Parathyroid adenoma (tissue), 2 donors: ENCODE data around the gene VMP1.
"Not testable (repeated sequence)": the region's sequence is repeated elsewhere in the genome, so short reads cannot be mapped to it uniquely, and the experiment has no call there.

Experiments
- H2AFZ ChIP-seq: fragments of 300-600 bp; sonication (generic); one replicate; pipeline ENCODE4 v1.7.0; 2017; ENCODE audit warnings: antibody characterized with exemption, mild to moderate bottlenecking
- H3K27ac ChIP-seq: fragments of 300-600 bp; sonication (generic); one replicate; pipeline ENCODE4 v1.7.0; 2017
- H3K27me3 ChIP-seq: fragments of 300-600 bp; sonication (generic); one replicate; pipeline ENCODE4 v1.7.0; 2017; ENCODE audit warnings: low read length; ENCODE audit not compliant: control insufficient read depth, insufficient read depth
- H3K36me3 ChIP-seq: fragments of 300-600 bp; sonication (generic); one replicate; pipeline ENCODE4 v1.7.0; 2017; ENCODE audit warnings: low read length; ENCODE audit not compliant: control insufficient read depth, insufficient read depth
- H3K4me1 ChIP-seq: fragments of 300-600 bp; sonication (generic); one replicate; pipeline ENCODE4 v1.7.0; 2017; ENCODE audit warnings: control low read depth
- H3K4me2 ChIP-seq: fragments of 300-600 bp; sonication (generic); one replicate; pipeline ENCODE4 v1.7.0; 2017; ENCODE audit warnings: low read length
- H3K4me3 ChIP-seq: fragments of 300-600 bp; sonication (generic); one replicate; pipeline ENCODE4 v1.7.0; 2017; ENCODE audit warnings: low read depth, low read length
- H3K79me2 ChIP-seq: fragments of 300-600 bp; sonication (generic); one replicate; pipeline ENCODE4 v1.7.0; 2017; ENCODE audit warnings: control low read depth
- H3K9ac ChIP-seq: fragments of 300-600 bp; sonication (generic); one replicate; pipeline ENCODE4 v1.7.0; 2017; ENCODE audit warnings: mild to moderate bottlenecking
- H3K9me3 ChIP-seq: fragments of 300-600 bp; sonication (generic); one replicate; pipeline ENCODE4 v1.7.0; 2017; ENCODE audit warnings: low read length; ENCODE audit not compliant: control insufficient read depth
- TF ChIP-seq, protein P1 (sequence below): fragments of 300-600 bp; sonication (generic); IDR thresholded peaks from one replicate; pipeline ENCODE4 v1.7.0; 2017; ENCODE audit warnings: antibody characterized with exemption, mild to moderate bottlenecking
- donor health status: primary hyperparathyroidism.

Gene VMP1

DNA sequence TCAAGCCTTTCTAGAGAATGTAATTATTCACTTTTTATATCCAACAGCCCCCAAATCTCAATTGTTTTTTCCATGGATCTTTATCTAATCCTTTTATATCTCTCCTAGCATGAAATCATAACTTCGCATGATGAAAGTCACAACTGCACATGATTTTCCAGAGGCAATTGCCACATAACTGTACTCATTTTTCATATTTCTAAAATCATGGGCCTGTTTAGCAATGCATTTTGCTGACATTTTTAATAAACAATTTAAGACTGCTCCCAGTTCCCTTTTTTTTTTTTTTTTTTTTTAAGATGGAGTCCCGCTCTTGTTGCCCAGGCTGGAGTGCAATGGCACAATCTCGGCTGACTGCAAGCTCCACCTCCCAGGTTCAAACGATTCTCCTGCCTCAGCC is 83.5 kb downstream of the VMP1 start:
- TF ChIP-seq, protein P1, sequence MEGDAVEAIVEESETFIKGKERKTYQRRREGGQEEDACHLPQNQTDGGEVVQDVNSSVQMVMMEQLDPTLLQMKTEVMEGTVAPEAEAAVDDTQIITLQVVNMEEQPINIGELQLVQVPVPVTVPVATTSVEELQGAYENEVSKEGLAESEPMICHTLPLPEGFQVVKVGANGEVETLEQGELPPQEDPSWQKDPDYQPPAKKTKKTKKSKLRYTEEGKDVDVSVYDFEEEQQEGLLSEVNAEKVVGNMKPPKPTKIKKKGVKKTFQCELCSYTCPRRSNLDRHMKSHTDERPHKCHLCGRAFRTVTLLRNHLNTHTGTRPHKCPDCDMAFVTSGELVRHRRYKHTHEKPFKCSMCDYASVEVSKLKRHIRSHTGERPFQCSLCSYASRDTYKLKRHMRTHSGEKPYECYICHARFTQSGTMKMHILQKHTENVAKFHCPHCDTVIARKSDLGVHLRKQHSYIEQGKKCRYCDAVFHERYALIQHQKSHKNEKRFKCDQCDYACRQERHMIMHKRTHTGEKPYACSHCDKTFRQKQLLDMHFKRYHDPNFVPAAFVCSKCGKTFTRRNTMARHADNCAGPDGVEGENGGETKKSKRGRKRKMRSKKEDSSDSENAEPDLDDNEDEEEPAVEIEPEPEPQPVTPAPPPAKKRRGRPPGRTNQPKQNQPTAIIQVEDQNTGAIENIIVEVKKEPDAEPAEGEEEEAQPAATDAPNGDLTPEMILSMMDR = no peak
- no peaks in the 10 kb centered on the region for H3K36me3 ChIP-seq
- no peaks in the 10 kb centered on the region for H3K27me3 ChIP-seq
- no peak overlapping the region for H3K4me2 ChIP-seq
- no peak overlapping the region for H2AFZ ChIP-seq
- no peaks in the 10 kb centered on the region for H3K79me2 ChIP-seq
- H3K9ac ChIP-seq = no peak overlapping the region
- no peak overlapping the region for H3K27ac ChIP-seq
- peaks cover 8% of the 10 kb centered on the region for H3K4me1 ChIP-seq
- no peaks in the 10 kb centered on the region for H3K9me3 ChIP-seq
- H3K4me3 ChIP-seq = no peak overlapping the region

DNA sequence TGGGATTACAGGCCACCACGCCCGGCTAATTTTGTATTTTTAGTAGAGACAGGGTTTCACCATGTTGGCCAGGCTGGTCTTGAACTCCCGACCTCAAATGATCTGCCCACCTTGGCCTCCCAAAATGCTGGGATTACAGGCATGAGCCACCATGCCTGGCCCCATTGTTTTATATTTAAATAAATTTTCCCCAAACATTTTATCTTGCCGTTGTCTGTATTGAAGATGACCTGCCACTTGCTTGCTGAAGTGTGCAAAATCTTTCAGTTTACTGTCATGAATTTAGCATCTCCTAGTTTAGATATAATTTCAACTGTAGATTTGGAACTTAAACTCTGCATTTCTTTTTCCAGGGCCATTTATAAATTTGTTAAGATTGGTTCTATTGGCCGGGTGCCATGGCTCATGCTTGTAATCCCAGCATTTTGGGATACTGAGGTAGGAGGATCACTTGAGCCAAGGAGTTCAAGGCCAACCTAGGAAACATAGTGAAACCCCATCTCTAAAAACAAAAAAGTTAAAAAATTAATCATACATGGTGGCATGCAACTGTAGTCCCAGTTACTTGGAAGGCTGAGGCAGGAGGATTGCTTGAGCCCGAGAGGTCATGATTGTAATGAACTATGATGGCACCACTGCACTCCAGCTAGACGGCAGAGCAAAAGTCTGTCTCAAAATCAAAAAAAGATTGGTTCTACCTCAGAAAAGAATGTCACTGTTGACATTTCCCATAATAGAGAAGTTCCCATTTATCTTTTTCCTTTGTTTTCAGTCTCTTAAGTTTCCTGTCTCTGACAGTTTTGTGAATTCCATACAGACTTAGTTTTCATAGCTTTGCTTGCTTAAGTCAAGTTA is 84.4 kb downstream of the VMP1 start:
- Histone ChIP-seq H3K27ac (no peak overlapping the region), H2AFZ (no peak overlapping the region), H3K4me2 (no peak overlapping the region), H3K4me1 (peaks cover 6% of the 10 kb centered on the region), H3K36me3 (no peaks in the 10 kb centered on the region), H3K9ac (no peak overlapping the region), H3K9me3 (no peaks in the 10 kb centered on the region), H3K4me3 (no peak overlapping the region), H3K79me2 (no peaks in the 10 kb centered on the region), H3K27me3 (no peaks in the 10 kb centered on the region)
- TF ChIP-seq, protein P1 = no peak

DNA sequence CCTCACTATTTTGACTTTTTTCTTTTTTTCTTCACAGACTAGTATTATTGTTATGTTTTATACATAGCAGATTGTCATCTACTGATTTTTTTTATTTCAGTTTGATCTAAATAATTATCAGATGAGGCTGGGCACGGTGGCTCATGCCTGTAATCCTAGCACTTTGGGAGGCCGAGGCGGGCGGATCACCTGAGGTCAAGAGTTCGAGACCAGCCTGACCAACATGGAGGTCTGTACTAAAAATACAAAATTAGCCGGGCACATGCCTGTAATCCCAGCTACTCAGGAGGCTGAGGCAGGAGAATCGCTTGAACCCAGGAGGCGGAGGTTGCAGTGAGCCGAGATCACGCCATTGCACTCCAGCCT is 85.0 kb downstream of the VMP1 start:
- H3K79me2 ChIP-seq, H3K9ac ChIP-seq, H3K4me3 ChIP-seq, H3K9me3 ChIP-seq, H3K36me3 ChIP-seq, H3K4me2 ChIP-seq, H3K27me3 ChIP-seq, H2AFZ ChIP-seq, H3K4me1 ChIP-seq, H3K27ac ChIP-seq: not testable (repeated sequence)

DNA sequence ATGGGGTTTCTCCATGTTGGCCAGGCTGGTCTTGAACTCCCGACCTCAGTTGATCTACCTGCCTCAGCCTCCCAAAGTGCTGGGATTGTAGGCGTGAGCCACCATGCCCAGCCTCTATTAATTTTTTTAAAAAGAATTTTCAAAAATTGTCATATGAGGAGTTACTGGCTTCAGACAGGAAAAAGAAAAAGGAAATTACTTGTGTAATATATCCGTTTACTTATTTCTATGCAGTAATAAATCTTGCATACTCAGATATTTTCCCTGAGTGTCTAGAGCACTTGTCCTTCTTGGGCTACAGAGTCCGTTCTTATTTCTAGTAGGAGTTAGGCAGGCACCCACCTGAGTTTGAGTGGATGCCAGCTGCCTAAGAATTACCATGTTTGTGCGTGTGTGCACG is 85.8 kb downstream of the VMP1 start:
- no peaks in the 10 kb centered on the region for H3K36me3 ChIP-seq
- H2AFZ ChIP-seq = no peak overlapping the region
- no peak overlapping the region for H3K4me3 ChIP-seq
- TF ChIP-seq, protein P1 = no peak
- no peaks in the 10 kb centered on the region for H3K79me2 ChIP-seq
- H3K4me2 ChIP-seq = no peak overlapping the region
- H3K9ac ChIP-seq = no peak overlapping the region
- H3K27ac ChIP-seq = no peak overlapping the region
- H3K27me3 ChIP-seq = no peaks in the 10 kb centered on the region
- H3K4me1 ChIP-seq = no peaks in the 10 kb centered on the region
- no peaks in the 10 kb centered on the region for H3K9me3 ChIP-seq

DNA sequence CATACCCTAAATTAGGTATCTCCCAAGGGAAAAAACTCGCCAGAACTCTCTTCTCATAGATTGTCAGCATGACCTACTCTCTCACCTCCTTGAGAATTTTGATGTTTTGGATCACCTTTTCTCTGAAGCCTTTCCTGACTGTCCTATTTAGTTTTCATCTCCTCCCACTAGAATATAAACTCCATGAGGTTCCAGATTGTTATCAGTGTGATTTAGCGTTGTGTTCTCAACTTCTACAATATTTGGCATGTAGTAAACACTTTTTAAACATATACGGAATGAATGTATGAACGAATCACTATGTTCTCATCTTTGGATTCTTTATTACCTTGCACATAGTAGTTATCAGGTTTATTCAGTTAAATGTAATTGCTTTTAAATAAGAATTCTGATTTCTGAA is 88.7 kb downstream of the VMP1 start:
- Histone ChIP-seq H3K4me3 (no peak overlapping the region), H3K27me3 (no peaks in the 10 kb centered on the region), H3K4me1 (no peaks in the 10 kb centered on the region), H2AFZ (no peak overlapping the region), H3K4me2 (no peak overlapping the region), H3K9ac (no peak overlapping the region), H3K79me2 (no peaks in the 10 kb centered on the region), H3K9me3 (no peaks in the 10 kb centered on the region), H3K36me3 (no peaks in the 10 kb centered on the region), H3K27ac (no peak overlapping the region)
- TF ChIP-seq, protein P1 = no peak
